Measurements from ENCODE around the gene ATP11B.
"Not testable (repeated sequence)": the region's sequence is repeated elsewhere in the genome, so short reads cannot be mapped to it uniquely, and the experiment has no call there.

Gene ATP11B

DNA sequence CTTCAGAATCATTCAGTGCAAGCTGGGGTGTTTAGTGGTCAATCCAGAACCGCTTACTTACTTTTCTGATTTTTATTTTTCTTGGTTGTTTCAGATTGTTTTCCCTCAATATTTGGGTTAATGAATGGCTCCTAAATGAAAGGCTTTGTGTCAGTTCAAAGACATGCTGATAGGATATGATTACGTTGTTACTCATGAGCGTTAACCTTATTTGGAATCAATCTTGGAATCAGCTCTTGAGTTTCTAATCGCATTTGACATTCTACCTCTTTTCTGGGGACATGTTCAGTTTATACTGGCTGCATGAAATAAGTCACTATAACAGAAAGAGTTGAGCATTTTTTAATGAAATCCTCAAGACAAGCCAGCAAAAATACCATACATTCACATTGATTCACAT lies 50.2 kb downstream of the ATP11B start:
- DNase-seq = no peak

DNA sequence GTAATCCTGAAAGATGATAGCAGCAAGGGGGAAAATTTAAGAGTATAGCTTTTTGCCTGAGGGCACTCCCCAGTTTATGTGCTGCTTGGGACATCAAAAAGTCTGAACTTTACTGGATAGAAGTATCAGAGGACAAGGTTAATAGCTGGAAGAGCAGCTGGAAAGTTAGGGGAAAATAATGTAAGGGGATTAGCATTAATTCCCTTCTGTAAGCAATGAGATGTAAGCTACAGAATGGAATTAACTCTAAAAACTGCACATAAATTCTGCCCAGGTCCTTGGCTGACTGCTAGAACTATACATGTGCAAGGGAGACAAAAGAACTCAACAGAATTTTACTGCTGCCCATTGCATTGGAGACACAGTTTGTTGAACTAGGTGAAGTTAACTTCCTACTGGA lies 55.6 kb downstream of the ATP11B start:
- DNase-seq = no peak

GRCh38 chr3:182855076-182855475 lies 61.8 kb downstream of the ATP11B start:
- no peak for DNase-seq

- no peak for DNase-seq
Measured at GRCh38 chr3:182861348-182861747, 68.0 kb downstream of the ATP11B start.

DNA sequence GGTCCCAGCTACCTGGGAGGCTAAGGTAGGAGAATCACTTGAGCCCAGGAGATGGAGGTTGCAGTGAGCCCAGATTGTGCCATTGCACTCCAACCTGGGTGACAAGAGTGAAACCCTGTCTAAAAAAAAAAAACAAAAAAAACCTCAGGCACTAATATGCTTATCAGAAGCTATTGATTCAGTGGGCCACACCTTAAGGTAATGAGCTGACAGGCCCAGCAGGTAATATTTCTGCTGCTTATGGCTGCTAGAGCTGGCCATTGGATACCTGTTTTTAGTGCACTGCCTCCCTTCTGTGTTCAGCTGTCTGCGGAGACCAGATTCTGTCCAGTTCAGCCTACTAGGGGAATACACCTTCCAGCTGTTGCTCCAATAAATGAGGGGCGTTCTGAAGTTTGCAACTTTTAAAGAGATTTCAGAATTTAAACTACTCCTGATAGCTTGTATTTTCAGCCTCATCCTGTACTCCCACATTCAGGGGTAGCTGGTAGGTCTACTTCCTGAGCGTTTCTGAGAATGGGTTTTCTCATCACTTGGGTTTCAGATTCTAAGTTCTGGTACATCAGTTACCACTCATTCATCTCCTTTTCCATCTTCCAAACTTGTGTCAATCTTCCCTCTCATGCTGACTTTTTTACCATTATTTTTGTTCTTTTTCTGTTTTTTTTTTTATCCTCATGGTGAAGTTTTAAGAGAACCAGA lies 69.0 kb downstream of the ATP11B start:
- DNase-seq = no peak

DNA sequence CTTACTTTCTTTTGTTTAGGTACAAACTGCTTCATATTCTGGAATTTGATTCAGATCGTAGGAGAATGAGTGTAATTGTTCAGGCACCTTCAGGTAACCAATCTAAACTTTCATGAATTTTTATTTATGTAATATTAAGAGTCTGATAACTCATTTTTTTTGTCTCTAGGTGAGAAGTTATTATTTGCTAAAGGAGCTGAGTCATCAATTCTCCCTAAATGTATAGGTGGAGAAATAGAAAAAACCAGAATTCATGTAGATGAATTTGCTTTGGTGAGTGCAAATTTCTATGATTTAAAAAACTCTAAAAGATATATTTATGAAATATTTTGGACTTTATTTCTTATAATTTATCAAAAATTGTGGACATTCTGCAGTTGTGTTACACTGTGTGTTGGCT lies 75.8 kb downstream of the ATP11B start:
- DNase-seq = no peak

DNA sequence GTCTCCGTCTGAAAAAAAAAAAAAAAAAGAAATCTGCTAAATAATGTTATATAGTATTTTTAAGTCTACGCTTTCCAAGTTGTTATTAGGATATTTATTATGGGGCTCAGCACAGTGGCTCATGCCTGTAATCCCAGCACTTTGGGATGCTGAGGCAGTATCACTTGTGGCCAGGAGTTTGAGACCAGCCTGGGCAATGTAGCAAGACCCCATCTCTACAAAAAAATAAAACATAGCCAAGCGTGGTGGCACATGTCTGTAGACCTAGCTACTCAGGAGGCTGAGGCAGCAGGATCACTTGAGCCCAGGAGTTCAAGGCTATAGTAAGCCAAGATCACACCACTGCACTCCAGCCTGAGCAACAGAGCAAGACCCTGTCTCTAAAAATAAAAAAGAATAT lies 77.6 kb downstream of the ATP11B start:
- not testable (repeated sequence) for DNase-seq

- no peak for DNase-seq
Measured at GRCh38 chr3:182879031-182879611, 85.8 kb downstream of the ATP11B start.

DNA sequence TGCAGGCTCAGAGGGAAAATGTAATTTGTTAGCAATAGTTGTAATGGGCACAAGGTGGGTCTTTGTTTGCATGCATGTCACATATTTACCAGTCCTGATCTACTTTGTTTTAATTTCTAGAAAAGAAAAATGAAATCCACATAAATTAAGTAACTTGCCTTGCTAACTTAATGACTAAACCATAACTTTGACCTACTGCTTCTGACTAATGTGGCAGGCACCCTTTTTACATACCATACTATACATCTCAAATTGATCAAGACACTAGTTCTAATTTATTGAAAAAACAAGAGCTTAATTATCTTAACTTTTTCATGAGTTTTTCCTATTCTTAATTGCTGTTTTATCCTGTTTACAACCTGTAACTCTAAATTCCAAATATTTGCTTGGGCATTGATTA lies 93.2 kb downstream of the ATP11B start:
- DNase-seq = no peak

DNA sequence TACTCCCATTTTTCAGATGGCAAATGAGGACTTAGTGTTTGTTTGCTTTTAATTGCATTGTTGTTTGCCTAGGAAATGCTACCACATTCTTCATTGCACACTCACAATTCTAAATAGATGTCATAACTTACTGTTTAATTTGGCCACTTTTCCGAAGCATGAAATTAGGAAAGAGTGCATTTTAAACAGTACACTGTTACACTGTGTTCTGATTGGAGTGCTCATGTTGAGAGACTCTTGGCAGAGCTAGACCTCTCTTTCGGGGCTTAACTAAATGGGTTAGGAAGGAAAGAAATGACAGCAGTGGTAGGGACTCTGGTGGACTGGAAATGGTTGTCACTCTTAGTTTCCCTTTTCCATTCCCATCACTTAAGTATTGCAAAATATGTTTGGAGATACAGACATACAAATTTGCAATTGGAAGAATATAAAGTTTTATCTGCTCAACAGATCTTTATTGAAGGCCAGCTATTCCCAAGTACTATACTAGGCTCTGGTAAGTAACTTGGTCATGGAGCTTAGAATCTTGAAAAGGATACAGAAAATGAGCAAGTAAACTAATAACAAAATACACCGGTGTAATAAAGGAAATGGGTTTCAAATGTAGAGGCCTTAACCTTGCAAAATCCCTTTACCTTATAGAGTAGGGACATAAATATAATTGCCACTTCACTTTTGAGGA lies 96.8 kb downstream of the ATP11B start:
- DNase-seq = no peak

DNA sequence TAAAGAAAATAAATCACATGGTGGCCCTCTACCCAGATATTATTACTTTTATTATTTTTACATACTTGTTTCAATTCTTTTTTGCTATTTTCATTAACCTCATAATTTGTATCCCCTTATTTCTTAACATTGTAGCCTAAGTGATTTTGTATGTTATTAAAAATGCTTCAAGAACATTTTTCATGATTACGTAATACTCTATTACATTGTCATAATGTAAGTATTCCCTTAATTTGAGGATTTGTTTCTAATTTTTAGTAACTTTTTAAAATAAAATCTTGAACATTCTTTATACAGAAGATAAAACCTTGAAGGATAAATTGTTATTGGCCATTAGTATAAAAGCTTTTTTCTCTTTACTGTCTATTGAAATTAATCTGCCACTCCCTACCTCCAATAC lies 98.1 kb downstream of the ATP11B start:
- no peak for DNase-seq

- no peak for DNase-seq
Measured at GRCh38 chr3:182892226-182892625, 98.9 kb downstream of the ATP11B start.

DNA sequence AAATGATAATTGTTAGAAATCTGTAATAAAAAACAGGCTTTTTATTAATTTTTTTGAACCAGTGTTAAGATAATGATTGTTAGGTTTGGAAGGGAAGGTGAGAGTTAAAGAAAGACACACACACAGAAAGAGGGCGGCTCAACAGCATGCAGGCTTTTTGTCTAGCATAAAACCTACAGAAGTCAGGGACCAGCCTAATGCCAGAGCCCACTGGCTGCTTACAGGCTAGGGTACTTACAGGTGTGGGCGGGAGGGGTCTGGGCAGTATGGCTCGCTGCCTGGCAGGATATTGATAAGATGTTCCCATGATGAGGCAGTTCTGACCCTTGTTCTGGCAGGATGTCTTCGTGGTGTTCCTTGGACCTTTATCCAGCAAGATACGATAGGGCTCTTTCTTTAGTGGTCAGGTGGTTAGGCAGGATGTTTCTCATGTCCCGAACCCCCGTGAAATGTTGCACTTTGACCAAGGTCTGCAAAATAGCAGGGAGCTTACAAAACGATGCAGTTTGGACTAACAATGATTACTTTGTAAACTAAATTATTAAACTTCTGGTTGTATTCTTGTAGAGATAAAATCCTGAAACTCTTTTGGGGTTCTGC lies 102.3 kb downstream of the ATP11B start:
- no peak for DNase-seq

GRCh38 chr3:182896553-182896952 lies 103.2 kb downstream of the ATP11B start:
- DNase-seq = no peak

- DNase-seq = peak; percentile 69
Measured at GRCh38 chr3:182902236-182902635, 108.9 kb downstream of the ATP11B start.

- peak; percentile 62 for DNase-seq
Measured at GRCh38 chr3:182904164-182904563, 110.9 kb downstream of the ATP11B start.

DNA sequence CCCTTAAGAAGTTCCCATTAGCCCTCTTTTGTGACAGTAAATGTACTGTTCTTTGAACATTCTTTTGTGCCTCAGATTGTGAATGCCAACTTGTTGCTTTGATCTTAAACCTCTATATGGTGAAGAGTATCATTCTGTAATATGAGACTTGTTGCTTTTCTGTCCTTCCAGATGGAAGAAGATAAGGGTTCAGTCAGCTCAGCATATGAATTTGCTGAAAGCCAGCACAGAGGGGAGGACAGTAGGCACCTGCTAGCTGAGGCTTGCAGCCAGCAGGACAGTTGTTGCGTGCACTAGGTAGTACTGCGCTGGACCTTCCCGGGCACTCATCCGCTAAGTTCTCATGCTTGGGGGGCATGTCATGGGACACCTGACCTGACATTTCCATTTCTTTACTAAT lies 112.3 kb downstream of the ATP11B start:
- DNase-seq = peak; percentile 39

- no peak for DNase-seq
Measured at GRCh38 chr3:182906036-182906435, 112.7 kb downstream of the ATP11B start.

DNA sequence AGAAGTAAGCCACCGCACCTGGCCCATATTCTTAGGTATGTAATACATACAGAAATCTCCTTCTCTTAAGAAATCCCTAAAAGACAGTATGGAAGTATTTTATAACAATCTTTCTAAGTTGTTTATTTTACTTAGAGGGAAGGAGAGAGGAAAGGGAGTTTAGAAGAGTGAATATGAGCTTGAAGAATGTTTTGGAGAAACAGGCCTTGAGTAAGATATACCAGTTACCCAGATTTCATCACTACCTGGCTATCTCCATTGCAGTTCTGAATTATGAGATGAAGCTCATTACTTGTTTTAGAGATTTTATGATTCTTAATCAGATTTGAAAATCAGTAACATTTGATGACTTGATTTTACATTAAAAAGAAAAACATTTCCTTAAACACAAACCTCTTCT lies 115.2 kb downstream of the ATP11B start:
- DNase-seq = no peak

GRCh38 chr3:182909318-182910040 lies 116.2 kb downstream of the ATP11B start:
- peak; percentile 15 for DNase-seq

DNA sequence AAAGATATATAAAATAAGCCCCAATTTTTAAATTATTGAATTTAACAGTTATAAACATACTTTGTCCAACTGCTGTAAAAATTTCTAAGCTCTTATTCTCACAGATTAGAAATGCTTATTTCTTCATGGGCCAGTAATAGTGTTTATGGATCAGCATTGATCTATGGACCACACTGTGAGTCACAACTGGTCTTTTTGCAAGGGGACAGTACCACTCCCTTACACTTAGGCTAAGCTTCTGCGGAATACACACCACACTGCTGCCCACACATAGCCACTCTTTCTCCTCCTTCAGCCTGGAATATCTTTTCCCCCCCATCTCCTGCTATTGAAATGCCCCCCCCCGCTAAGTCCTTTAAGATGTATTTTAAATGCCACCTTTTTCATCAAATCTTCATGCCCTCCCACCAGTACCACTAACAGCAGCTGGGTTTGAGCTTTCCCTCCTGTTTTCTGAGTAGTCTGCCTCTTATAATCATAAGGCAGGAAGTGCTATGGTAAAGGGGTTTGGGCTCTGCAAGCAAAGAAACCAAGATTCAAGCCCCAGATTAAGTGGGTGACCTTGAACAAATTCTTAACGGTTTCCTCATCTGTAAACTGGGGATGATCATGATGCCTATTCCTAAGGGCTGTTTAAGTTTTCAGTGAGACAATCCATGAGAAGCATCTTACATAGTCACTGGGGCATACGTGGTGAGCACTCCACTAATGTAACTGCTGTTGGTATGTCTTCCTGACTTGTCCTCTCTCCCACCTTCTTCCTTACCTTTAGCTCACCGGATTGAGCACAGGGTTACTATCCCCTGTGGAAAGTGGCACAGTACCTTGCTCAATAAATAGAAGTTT lies 117.9 kb downstream of the ATP11B start:
- peak; percentile 11 for DNase-seq

DNA sequence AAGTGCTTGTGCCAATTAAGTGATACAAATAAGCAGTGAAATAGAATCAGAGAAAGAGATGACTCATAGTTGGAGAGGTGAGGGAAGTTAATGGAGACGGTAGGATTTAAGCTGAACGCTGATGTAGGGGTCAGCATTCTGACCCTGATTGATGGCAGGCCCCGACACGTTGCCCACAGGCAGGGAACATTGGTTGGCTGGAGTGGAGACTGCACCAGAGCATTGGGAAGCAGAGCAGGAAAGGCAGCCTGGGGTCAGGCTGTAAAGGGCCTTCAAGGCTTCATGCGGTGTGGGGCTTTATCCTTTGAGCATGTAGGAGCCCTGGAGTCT lies 118.4 kb downstream of the ATP11B start:
- no peak for DNase-seq

GRCh38 chr3:182912474-182912873 lies 119.2 kb downstream of the ATP11B start:
- no peak for DNase-seq
